Hepatocyte (in vitro differentiated cells): ENCODE results near the gene SLC9A3. TPM values are rescaled to one million over a fixed set of nuclear protein-coding genes. Genes with fewer than 3 reads are reported as not detected.

ENCODE experiments used
- DNase-seq: peaks from one replicate; pipeline ENCODE4 v3.0.0-alpha.2; 2016; ENCODE audit warnings: low spot score
- H2AFZ ChIP-seq: fragments of 200-600 bp; sonication (generic); 2 replicates; pipeline ENCODE4 v1.6.0; 2016; ENCODE audit warnings: antibody characterized with exemption, mild to moderate bottlenecking
- H3K27ac ChIP-seq: fragments of 200-600 bp; sonication (generic); 2 replicates; pipeline ENCODE4 v1.5.1; 2016; ENCODE audit warnings: mild to moderate bottlenecking
- H3K27me3 ChIP-seq: fragments of 200-600 bp; sonication (generic); 2 replicates; pipeline ENCODE4 v1.6.1; 2016
- H3K36me3 ChIP-seq: fragments of 200-600 bp; sonication (generic); replicated peaks from 2 replicates; pipeline ENCODE4 v1.5.1; 2016; ENCODE audit warnings: low read depth; ENCODE audit not compliant: insufficient read depth
- H3K4me1 ChIP-seq: fragments of 200-600 bp; sonication (generic); 2 replicates; pipeline ENCODE4 v1.5.1; 2016; ENCODE audit warnings: mild to moderate bottlenecking, moderate library complexity; ENCODE audit not compliant: insufficient read depth
- H3K4me2 ChIP-seq: fragments of 200-600 bp; sonication (generic); 2 replicates; pipeline ENCODE4 v1.6.0; 2016
- H3K4me3 ChIP-seq: fragments of 200-600 bp; sonication (generic); 2 replicates; pipeline ENCODE4 v1.5.1; 2016; ENCODE audit warnings: mild to moderate bottlenecking
- H3K79me2 ChIP-seq: fragments of 200-600 bp; sonication (generic); 2 replicates; pipeline ENCODE4 v1.6.0; 2017; ENCODE audit warnings: mild to moderate bottlenecking
- H3K9me2 ChIP-seq: fragments of 200-600 bp; sonication (generic); replicated peaks from 2 replicates; pipeline ENCODE4 v1.6.0; 2017; ENCODE audit warnings: mild to moderate bottlenecking; ENCODE audit not compliant: insufficient read depth
- H3K9me3 ChIP-seq: fragments of 200-600 bp; sonication (generic); 2 replicates; pipeline ENCODE4 v1.5.1; 2016; ENCODE audit warnings: low read depth, mild to moderate bottlenecking
- H4K20me1 ChIP-seq: fragments of 200-600 bp; sonication (generic); 2 replicates; pipeline ENCODE4 v1.6.0; 2016; ENCODE audit warnings: mild to moderate bottlenecking; ENCODE audit not compliant: insufficient read depth, poor library complexity, severe bottlenecking
- EZH2 ChIP-seq: fragments of 200-600 bp; sonication (generic); IDR thresholded peaks from 2 replicates; pipeline ENCODE4 v1.6.1; 2016; ENCODE audit warnings: antibody characterized with exemption, mild to moderate bottlenecking, borderline replicate concordance
- EZH2phosphoT487 ChIP-seq: fragments of 200-600 bp; sonication (generic); IDR thresholded peaks from one replicate; pipeline ENCODE4 v1.6.1; 2018; ENCODE audit warnings: antibody characterized with exemption, mild to moderate bottlenecking, low read depth, moderate library complexity; ENCODE audit not compliant: unreplicated experiment, severe bottlenecking
- WGBS: methylation state at CpG from one replicate; pipeline ENCODE4 v1.1.6; 2016; ENCODE audit warnings: low lambda C conversion rate; ENCODE audit errors: missing lambda C conversion rate; 5-methylcytosine and 5-hydroxymethylcytosine counted together
- polyA plus RNA-seq: library from polyadenylated mRNA; unstranded; fragments of >200 nt; fragmentation: Nextera tagmentation; extraction: Ambion mirVana; gene quantifications from 2 replicates; pipeline ENCODE4 v1.2.1, GENCODE V29; 2016
- total RNA-seq: library from RNA; depleted of rRNA; stranded (reverse); fragments of >200 nt; gene quantifications from 2 replicates; pipeline ENCODE4 v1.2.3, GENCODE V29; 2014
- TF ChIP-seq, protein P1 (sequence below): fragments of 200-600 bp; sonication (generic); IDR thresholded peaks from 2 replicates; pipeline ENCODE4 v1.5.1; 2016; ENCODE audit warnings: antibody characterized with exemption, mild to moderate bottlenecking; ENCODE audit not compliant: poor library complexity

The SLC9A3 gene
- total and polyA plus RNA-seq, 2 experiments from 2014 or later = 4.8 to 7.4 TPM

DNA sequence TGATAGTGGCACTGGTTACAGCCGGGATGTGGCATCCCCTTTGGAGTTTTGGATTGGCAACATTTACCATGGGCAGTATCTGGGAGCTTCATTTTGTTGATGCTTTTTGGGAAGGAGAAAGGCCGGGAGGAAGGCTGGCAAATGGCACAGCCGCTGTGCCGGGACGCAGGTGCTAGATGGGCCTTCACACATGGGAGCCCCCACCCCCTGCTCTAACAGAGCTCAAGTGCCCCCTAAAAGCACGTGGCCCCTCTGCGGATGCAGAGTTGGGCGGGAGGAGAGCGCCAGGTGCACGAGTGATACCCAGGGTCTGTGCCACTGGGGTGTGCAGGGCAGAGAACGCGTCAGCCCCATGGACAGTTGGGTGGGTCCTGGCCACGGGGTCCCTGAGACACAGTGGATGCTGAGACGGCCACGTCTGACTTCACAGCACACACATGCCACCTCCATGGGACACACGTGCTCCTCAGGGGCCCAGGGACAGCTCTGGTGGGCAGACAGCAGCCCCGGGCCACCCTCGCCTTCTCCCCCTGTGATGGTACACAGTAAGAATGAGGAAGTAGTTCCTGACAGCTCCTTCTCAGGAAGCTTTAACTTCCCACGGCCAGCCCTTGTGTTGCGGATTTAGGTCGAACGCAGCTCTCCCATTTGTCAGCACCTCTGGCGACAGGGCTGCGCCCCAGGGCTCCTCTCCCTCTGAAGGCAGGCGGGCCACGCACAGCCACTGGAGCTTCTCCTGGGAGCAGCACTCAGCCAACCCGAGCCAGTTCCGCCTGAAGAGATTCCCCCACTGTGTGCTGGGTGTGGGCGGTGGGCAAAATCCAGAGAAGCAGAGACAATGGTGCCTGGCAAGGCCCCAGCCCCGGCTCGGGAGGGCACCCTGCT is 10.8 kb downstream of the SLC9A3 start:
- Histone ChIP-seq H3K4me3 (no peak overlapping the region), H2AFZ (no peak overlapping the region), H3K36me3 (no peaks in the 10 kb centered on the region), H3K4me2 (no peak overlapping the region), H3K4me1 (peaks cover 15% of the 10 kb centered on the region), H3K9me2 (no peaks in the 10 kb centered on the region), H3K27ac (no peak overlapping the region), H3K27me3 (no peaks in the 10 kb centered on the region), H4K20me1 (no peaks in the 10 kb centered on the region), H3K9me3 (no peaks in the 10 kb centered on the region), H3K79me2 (no peaks in the 10 kb centered on the region)
- WGBS = 81% methylated on average over 30 of the region's 31 CpGs
- TF ChIP-seq EZH2 (no peak), EZH2phosphoT487 (no peak)
- TF ChIP-seq, protein P1, sequence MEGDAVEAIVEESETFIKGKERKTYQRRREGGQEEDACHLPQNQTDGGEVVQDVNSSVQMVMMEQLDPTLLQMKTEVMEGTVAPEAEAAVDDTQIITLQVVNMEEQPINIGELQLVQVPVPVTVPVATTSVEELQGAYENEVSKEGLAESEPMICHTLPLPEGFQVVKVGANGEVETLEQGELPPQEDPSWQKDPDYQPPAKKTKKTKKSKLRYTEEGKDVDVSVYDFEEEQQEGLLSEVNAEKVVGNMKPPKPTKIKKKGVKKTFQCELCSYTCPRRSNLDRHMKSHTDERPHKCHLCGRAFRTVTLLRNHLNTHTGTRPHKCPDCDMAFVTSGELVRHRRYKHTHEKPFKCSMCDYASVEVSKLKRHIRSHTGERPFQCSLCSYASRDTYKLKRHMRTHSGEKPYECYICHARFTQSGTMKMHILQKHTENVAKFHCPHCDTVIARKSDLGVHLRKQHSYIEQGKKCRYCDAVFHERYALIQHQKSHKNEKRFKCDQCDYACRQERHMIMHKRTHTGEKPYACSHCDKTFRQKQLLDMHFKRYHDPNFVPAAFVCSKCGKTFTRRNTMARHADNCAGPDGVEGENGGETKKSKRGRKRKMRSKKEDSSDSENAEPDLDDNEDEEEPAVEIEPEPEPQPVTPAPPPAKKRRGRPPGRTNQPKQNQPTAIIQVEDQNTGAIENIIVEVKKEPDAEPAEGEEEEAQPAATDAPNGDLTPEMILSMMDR = no peak
- no peak for DNase-seq

DNA sequence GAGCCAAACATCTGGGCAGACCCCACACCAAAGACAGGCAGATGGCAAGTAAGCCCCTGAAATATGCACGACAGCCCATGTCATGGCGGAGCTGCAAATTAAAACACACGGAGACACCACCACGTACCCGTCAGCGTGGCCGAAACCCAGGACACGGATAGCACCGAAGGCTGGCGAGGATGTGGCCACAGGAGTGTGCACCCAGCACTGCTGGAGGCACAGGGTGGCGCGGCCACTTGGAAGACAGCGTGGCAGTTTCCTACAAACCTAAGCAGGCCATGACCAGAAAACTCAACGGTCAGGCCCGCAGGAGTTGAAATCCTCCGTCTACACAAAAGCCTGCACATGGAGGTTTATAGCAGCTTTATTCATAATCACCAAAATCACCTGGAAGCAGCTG is 12.8 kb downstream of the SLC9A3 start:
- H3K36me3 ChIP-seq = no peaks in the 10 kb centered on the region
- WGBS = 96% methylated on average over 16 of the region's 16 CpGs
- no peak overlapping the region for H2AFZ ChIP-seq
- peaks cover 15% of the 10 kb centered on the region for H3K4me1 ChIP-seq
- no peaks in the 10 kb centered on the region for H3K27me3 ChIP-seq
- no peaks in the 10 kb centered on the region for H3K9me3 ChIP-seq
- no peak for DNase-seq
- H3K27ac ChIP-seq = no peak overlapping the region
- TF ChIP-seq, protein P1 = no peak
- TF ChIP-seq EZH2 = no peak
- TF ChIP-seq EZH2phosphoT487 = no peak
- no peaks in the 10 kb centered on the region for H4K20me1 ChIP-seq
- H3K4me2 ChIP-seq = no peak overlapping the region
- H3K9me2 ChIP-seq = no peaks in the 10 kb centered on the region
- H3K79me2 ChIP-seq = no peaks in the 10 kb centered on the region
- H3K4me3 ChIP-seq = no peak overlapping the region

DNA sequence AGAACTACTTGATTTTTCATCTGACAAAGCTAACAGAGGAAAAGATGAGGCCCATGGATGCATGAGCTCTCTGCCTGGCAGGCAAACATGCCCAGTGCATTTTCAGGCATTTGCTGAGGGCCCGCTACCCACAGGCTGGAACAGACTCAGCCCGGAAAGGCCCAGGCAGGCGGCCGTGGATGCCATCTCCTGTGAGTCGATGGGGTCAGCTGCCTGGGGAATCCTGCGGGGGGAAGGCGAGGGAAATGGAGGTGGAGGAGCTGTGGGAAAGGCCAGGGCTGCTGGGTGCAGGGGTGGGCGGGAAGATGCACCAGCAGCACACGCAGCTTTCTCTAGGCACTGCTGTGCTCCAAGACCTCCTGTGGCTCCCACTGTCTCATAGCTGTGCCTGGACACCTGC is 13.7 kb downstream of the SLC9A3 start:
- no peak overlapping the region for H3K4me3 ChIP-seq
- TF ChIP-seq EZH2phosphoT487 = no peak
- TF ChIP-seq, protein P1 = no peak
- no peak for TF ChIP-seq EZH2
- DNase-seq = no peak
- H3K27ac ChIP-seq = no peak overlapping the region
- 95% methylated on average over 8 of the region's 9 CpGs for WGBS
- H3K9me3 ChIP-seq = no peaks in the 10 kb centered on the region
- H3K9me2 ChIP-seq = no peaks in the 10 kb centered on the region
- H2AFZ ChIP-seq = no peak overlapping the region
- peaks cover 15% of the 10 kb centered on the region for H3K4me1 ChIP-seq
- H4K20me1 ChIP-seq = no peaks in the 10 kb centered on the region
- H3K36me3 ChIP-seq = no peaks in the 10 kb centered on the region
- no peaks in the 10 kb centered on the region for H3K79me2 ChIP-seq
- no peak overlapping the region for H3K4me2 ChIP-seq
- H3K27me3 ChIP-seq = no peaks in the 10 kb centered on the region
